MCF 10A (cell line): ENCODE results near the gene SLC45A1. TPM values are rescaled to one million over a fixed set of nuclear protein-coding genes. Genes with fewer than 3 reads are reported as not detected.

Experiments used
- BruUV-seq: library from RNA; stranded (reverse); fragments of 400-500 nt; replicated peaks from 2 replicates; lab custom pipeline; 2021; lab: Mats Ljungman, UMichigan
- CTCF ChIA-PET: fragments of 300-600 bp; sonication (Branson Sonifier 250); formaldehyde crosslinking; extraction: SDS; loops from one replicate; lab custom pipeline; 2021; ENCODE audit warnings: antibody characterized with exemption, inconsistent platforms; lab: Yijun Ruan, JAX
- POLR2A ChIA-PET: fragments of 300-600, 350-650 bp; sonication (Branson Sonifier 250); formaldehyde crosslinking; extraction: SDS; loops from one replicate; lab custom pipeline; 2020; ENCODE audit warnings: antibody characterized with exemption, inconsistent platforms; lab: Yijun Ruan, JAX
- DNase-seq: peaks from one replicate; pipeline ENCODE4 v3.0.0-alpha.2; 2018; ENCODE audit not compliant: unreplicated experiment
- H3K27ac Mint-ChIP-seq: one replicate; pipeline ENCODE4 v1.8.0; 2022; ENCODE audit warnings: mild to moderate bottlenecking, low read depth, mixed read lengths; ENCODE audit not compliant: unreplicated experiment
- H3K27me3 Mint-ChIP-seq: one replicate; pipeline ENCODE4 v1.8.0; 2022; ENCODE audit warnings: mixed read lengths; ENCODE audit not compliant: insufficient read depth, unreplicated experiment
- H3K36me3 Mint-ChIP-seq: one replicate; pipeline ENCODE4 v1.8.0; 2022; ENCODE audit warnings: mild to moderate bottlenecking, moderate library complexity, mixed read lengths; ENCODE audit not compliant: insufficient read depth, unreplicated experiment
- H3K4me1 Mint-ChIP-seq: one replicate; pipeline ENCODE4 v1.8.0; 2022; ENCODE audit warnings: mixed read lengths; ENCODE audit not compliant: insufficient read depth, unreplicated experiment
- H3K4me3 Mint-ChIP-seq: one replicate; pipeline ENCODE4 v1.8.0; 2022; ENCODE audit warnings: mild to moderate bottlenecking, moderate library complexity, mixed read lengths; ENCODE audit not compliant: unreplicated experiment
- H3K9me3 Mint-ChIP-seq: one replicate; pipeline ENCODE4 v1.8.0; 2022; ENCODE audit warnings: mixed read lengths; ENCODE audit not compliant: unreplicated experiment
- intact Hi-C: fragments of 100-400 bp; cut with micrococcal nuclease; formaldehyde crosslinking; loops from 2 replicates; pipeline ENCODE4 v1.14.1; 2022
- total RNA-seq: library from RNA; stranded (reverse); gene quantifications from 2 replicates; pipeline ENCODE4 v1.2.3, GENCODE V29; 2022
- TF ChIP-seq, protein P1 (sequence below): fragments of 200-600 bp; IDR thresholded peaks from one replicate; pipeline ENCODE4 v1.8.0; 2022; ENCODE audit warnings: antibody characterized with exemption, mild to moderate bottlenecking; ENCODE audit not compliant: unreplicated experiment

Gene SLC45A1
- total RNA-seq, 1 experiment from 2014 or later: 0.30 TPM

DNA sequence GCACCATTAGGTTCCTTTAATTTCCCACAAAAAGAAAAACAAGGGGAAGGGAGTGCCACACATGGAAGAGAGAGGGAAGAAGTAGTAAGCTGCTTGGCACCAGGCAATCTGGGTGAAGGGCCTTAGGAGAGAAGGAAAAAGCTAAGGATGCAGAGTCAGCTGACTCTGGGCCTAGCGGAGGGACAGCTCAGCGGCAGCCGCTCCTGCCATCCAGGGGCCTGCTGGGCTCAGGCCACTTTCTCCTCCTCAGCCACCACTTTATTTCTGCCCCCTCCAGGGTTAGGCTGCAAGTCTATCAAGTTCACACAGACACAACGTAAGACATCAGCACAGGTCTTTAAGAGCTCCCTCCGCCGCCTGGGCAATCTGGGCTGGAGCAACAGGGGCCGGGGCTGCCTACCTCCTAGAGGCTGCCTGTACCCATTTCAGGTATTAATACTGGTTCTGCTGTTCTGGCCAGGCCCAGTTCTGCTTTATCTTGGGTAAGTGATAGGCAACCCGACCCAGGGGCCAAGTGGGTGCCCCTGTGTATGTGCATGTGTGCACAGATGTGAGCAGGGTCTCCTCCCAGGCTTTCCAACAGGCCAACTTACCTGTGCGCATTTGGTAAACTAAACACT, 53.6 kb downstream of the SLC45A1 start:
- Mint-ChIP-seq H3K9me3 (no peaks in the 10 kb centered on the region), H3K27ac (no peak overlapping the region), H3K4me3 (no peak overlapping the region), H3K4me1 (peaks cover 17% of the 10 kb centered on the region), H3K27me3 (no peaks in the 10 kb centered on the region), H3K36me3 (peaks cover 13% of the 10 kb centered on the region)
- no peak for DNase-seq
- intact Hi-C loops: no loop called here
- CTCF ChIA-PET: no interaction called here
- POLR2A ChIA-PET: interaction anchor here (0.6 kb wide), 1 partner anchor 1004 kb away, joined by 3 read pairs; no protein-coding TSS in a partner anchor
- TF ChIP-seq, protein P1, sequence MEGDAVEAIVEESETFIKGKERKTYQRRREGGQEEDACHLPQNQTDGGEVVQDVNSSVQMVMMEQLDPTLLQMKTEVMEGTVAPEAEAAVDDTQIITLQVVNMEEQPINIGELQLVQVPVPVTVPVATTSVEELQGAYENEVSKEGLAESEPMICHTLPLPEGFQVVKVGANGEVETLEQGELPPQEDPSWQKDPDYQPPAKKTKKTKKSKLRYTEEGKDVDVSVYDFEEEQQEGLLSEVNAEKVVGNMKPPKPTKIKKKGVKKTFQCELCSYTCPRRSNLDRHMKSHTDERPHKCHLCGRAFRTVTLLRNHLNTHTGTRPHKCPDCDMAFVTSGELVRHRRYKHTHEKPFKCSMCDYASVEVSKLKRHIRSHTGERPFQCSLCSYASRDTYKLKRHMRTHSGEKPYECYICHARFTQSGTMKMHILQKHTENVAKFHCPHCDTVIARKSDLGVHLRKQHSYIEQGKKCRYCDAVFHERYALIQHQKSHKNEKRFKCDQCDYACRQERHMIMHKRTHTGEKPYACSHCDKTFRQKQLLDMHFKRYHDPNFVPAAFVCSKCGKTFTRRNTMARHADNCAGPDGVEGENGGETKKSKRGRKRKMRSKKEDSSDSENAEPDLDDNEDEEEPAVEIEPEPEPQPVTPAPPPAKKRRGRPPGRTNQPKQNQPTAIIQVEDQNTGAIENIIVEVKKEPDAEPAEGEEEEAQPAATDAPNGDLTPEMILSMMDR: no peak
- BruUV-seq: no TSS peak

DNA sequence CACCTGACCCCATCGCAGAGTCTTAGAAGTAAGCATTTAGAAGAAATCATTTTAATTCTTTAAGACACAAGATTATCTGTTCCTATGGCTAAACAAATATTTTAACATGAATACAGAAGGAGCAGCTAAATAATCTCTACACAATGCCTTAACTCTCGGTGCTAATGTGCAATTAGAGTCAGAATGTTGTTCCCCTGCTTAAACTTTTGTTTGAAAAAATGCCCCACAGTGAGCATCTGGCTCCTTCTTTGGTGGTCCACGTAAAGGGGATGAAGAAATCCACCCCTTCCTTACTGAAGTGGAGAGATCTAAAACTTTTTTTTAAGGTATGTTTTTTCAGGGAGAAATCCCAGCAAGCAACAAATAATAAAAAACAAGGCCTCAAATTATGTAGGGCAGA, 55.2 kb downstream of the SLC45A1 start:
- POLR2A ChIA-PET: interaction anchor here (0.7 kb wide), 2 partner anchors 9 to 99 kb away, joined by 3 read pairs; no protein-coding TSS in a partner anchor
- no peak overlapping the region for H3K4me3 Mint-ChIP-seq
- intact Hi-C loops: no loop called here
- no peaks in the 10 kb centered on the region for H3K9me3 Mint-ChIP-seq
- H3K36me3 Mint-ChIP-seq: peaks cover 12% of the 10 kb centered on the region
- H3K27me3 Mint-ChIP-seq: no peaks in the 10 kb centered on the region
- TF ChIP-seq, protein P1: no peak
- peak overlapping the region; percentile 65 for H3K27ac Mint-ChIP-seq
- peaks cover 17% of the 10 kb centered on the region for H3K4me1 Mint-ChIP-seq
- BruUV-seq: no TSS peak
- CTCF ChIA-PET: interaction anchor here (0.5 to 1.4 kb wide), 5 partner anchors 14 to 704 kb away, joined by 3 to 4 read pairs (median 3); no protein-coding TSS in a partner anchor
- no peak for DNase-seq

DNA sequence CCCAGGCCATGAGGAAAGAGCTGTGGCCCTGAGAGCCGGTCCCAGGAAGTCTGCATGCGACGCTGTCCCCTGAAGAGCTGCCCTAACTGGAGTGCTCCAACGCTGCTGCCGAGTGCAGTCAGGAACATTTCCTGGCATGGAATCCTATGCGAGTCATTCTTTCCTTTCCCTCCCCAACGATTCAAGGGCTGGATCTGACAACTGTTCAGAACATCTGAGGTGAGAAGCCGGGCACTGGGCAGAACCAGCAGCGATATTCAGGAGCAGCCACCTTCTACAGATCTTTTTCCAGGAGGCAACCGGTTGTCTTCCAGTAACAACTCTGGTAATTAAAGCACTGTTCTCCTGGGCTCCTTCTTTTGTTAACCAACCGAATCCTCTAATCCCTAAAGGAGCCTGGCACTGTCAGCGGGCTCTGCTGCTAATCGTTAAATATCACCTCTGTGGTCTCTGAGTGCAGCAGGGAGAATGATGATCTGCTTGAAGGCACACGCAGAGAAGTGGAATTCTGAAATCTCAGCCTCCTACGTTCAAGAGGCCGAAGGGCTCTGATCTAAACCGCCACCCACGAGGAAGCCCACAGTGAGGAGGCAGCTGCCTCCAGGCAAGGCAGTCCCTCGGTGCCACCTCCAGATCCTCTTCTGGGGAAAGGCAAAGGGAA, 55.8 kb downstream of the SLC45A1 start:
- Mint-ChIP-seq H3K9me3 (no peaks in the 10 kb centered on the region), H3K27ac (peak overlapping the region; percentile 65), H3K4me3 (no peak overlapping the region), H3K36me3 (peaks cover 12% of the 10 kb centered on the region), H3K27me3 (no peaks in the 10 kb centered on the region), H3K4me1 (peaks cover 17% of the 10 kb centered on the region)
- TF ChIP-seq, protein P1: no peak
- ChIA-PET CTCF (interaction anchor here (0.5 to 1.4 kb wide), 5 partner anchors 10 to 323 kb away, joined by 3 to 4 read pairs (median 4); no protein-coding TSS in a partner anchor), POLR2A (interaction anchor here (0.7 kb wide), 1 partner anchor 98 kb away, joined by 3 read pairs; no protein-coding TSS in a partner anchor)
- intact Hi-C loops: loop anchor here (1.0 kb wide), 1 partner anchor 353 kb away; no protein-coding TSS in a partner anchor
- DNase-seq: peak; percentile 48
- BruUV-seq: no TSS peak

DNA sequence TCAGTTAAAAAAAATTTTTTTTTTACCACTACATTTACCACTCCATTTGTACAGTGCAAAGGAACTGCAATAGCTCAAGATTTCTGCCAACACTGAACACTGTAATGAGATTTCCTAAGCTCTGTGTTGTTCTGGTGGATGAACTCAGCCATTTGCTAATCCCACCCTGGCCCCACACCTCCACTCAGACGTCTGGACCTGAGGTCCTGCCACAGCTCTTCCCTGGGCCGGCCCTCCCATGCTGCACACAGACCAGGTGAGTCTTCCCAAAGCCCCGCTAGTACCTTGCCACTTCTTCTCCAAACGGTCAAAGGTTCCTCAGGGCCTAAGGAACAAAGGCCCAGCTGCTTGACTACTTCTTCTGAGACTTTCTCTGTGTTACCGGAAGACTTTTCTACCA, 56.4 kb downstream of the SLC45A1 start:
- H3K27ac Mint-ChIP-seq: peak overlapping the region; percentile 65
- H3K27me3 Mint-ChIP-seq: no peaks in the 10 kb centered on the region
- ChIA-PET POLR2A (no interaction called here), CTCF (interaction anchor here (0.6 to 1.4 kb wide), 3 partner anchors 11 to 209 kb away, joined by 3 to 4 read pairs (median 4); no protein-coding TSS in a partner anchor)
- TF ChIP-seq, protein P1: no peak
- H3K9me3 Mint-ChIP-seq: no peaks in the 10 kb centered on the region
- peaks cover 17% of the 10 kb centered on the region for H3K36me3 Mint-ChIP-seq
- no peak for DNase-seq
- intact Hi-C loops: loop anchor here (1.0 kb wide), 1 partner anchor 352 kb away; no protein-coding TSS in a partner anchor
- no peak overlapping the region for H3K4me3 Mint-ChIP-seq
- peaks cover 17% of the 10 kb centered on the region for H3K4me1 Mint-ChIP-seq
- no TSS peak for BruUV-seq
